HG03439 (cell line): ENCODE measurements around the gene ZSWIM9.
"Not testable (repeated sequence)": the region's sequence is repeated elsewhere in the genome, so short reads cannot be mapped to it uniquely, and the experiment has no call there.

Experiments
- ATAC-seq: cut with Tn5 transposase; IDR thresholded peaks from one replicate; pipeline ENCODE4 v1.9.1; 2021; ENCODE audit warnings: mild to moderate bottlenecking, moderate library complexity; ENCODE audit not compliant: unreplicated experiment

The ZSWIM9 gene

GRCh38 chr19:48210005-48210404 is 39.5 kb downstream of the ZSWIM9 start:
- ATAC-seq, result no peak

GRCh38 chr19:48213959-48214358 is 43.5 kb downstream of the ZSWIM9 start:
- ATAC-seq, result no peak

GRCh38 chr19:48216933-48217332 is 46.5 kb downstream of the ZSWIM9 start:
- ATAC-seq, result no peak

- no peak for ATAC-seq
Measured at GRCh38 chr19:48218997-48219396, 48.5 kb downstream of the ZSWIM9 start.

GRCh38 chr19:48220784-48221183 is 50.3 kb downstream of the ZSWIM9 start:
- ATAC-seq, result not testable (repeated sequence)

- no peak for ATAC-seq
Measured at GRCh38 chr19:48221628-48222027, 51.1 kb downstream of the ZSWIM9 start.

GRCh38 chr19:48230555-48231129 is 60.2 kb downstream of the ZSWIM9 start:
- ATAC-seq, result no peak

- no peak for ATAC-seq
Measured at GRCh38 chr19:48237057-48237456, 66.6 kb downstream of the ZSWIM9 start.

GRCh38 chr19:48239120-48239519 is 68.6 kb downstream of the ZSWIM9 start:
- ATAC-seq, result no peak

- ATAC-seq, result no peak
Measured at GRCh38 chr19:48239582-48240141, 69.2 kb downstream of the ZSWIM9 start.

- ATAC-seq, result not testable (repeated sequence)
Measured at GRCh38 chr19:48241771-48242170, 71.3 kb downstream of the ZSWIM9 start.

- ATAC-seq, result no peak
Measured at GRCh38 chr19:48244281-48244680, 73.8 kb downstream of the ZSWIM9 start.

GRCh38 chr19:48246101-48246500 is 75.6 kb downstream of the ZSWIM9 start:
- no peak for ATAC-seq

GRCh38 chr19:48247212-48247611 is 76.7 kb downstream of the ZSWIM9 start:
- no peak for ATAC-seq
